Heart right ventricle (tissue), 16 donors: ENCODE data around the gene DCTN2. TPM values are rescaled to one million over a fixed set of nuclear protein-coding genes. Genes with fewer than 3 reads are reported as not detected.
A peak's percentile ranks its signal among the peaks of the same experiment; 100 is the strongest.

ENCODE experiments used
- ATAC-seq, 8 donors: fragments of 200-7000 bp; cut with Tn5 transposase; one replicate each; pipeline ENCODE4 v1.9.1; 2020; ENCODE audit warnings: mild to moderate bottlenecking in 8 of 8, moderate library complexity in 8 of 8, moderate number of reproducible peaks in 1 of 8
- DNase-seq, 2 donors: peaks; one replicate each; pipeline ENCODE4 v3.0.0-alpha.2; 2020
- H3K27ac ChIP-seq, 10 donors: fragments of 200-600 bp; sonication (generic) in 2 of 10; one replicate each; pipeline versions ENCODE4 v1.5.0 to v1.8.0; 2020 to 2022; ENCODE audit warnings: mild to moderate bottlenecking in 3 of 10
- H3K27me3 ChIP-seq, 7 donors: fragments of 200-600 bp; one replicate each; pipeline ENCODE4 v1.8.0; 2021 to 2022; ENCODE audit warnings: mild to moderate bottlenecking in 2 of 7
- H3K36me3 ChIP-seq, 9 donors: fragments of 200-600 bp; sonication (generic) in 1 of 9; one replicate each; pipeline versions ENCODE4 v1.5.0 to v1.8.0; 2020 to 2022; ENCODE audit warnings: mild to moderate bottlenecking in 2 of 9
- H3K4me1 ChIP-seq, 9 donors: fragments of 200-600 bp; sonication (generic) in 1 of 9; one replicate each; pipeline versions ENCODE4 v1.5.0 to v1.8.0; 2020 to 2022; ENCODE audit warnings: mild to moderate bottlenecking in 4 of 9
- H3K4me3 ChIP-seq, 10 donors: fragments of 200-600 bp; sonication (generic) in 2 of 10; one replicate each; pipeline versions ENCODE4 v1.5.0 to v1.8.0; 2020 to 2022; ENCODE audit warnings: mild to moderate bottlenecking in 7 of 10, moderate library complexity in 2 of 10
- H3K9me3 ChIP-seq, 11 donors: fragments of 200-600 bp in 10 of 11; sonication (generic) in 2 of 11; one replicate each; pipeline versions ENCODE4 v1.5.0 to v1.8.0; 2013 to 2022; ENCODE audit warnings: mild to moderate bottlenecking in 2 of 11, control low read depth in 1 of 11, moderate library complexity in 1 of 11
- CTCF ChIP-seq, 9 donors: fragments of 200-600 bp; sonication (generic) in 2 of 9; IDR thresholded peaks; one replicate each; pipeline versions ENCODE4 v1.5.0 to v1.8.0; 2021 to 2022; ENCODE audit warnings: antibody characterized with exemption in 9 of 9, mild to moderate bottlenecking in 5 of 9, moderate library complexity in 1 of 9
- whole genome bisulfite sequencing, 2 donors: extraction: QIAGEN DNeasy Blood & Tissue Kit; methylation state at CpG; one replicate each; pipeline ENCODE4 v1.1.7; 2013; ENCODE audit warnings: inconsistent platforms in 1 of 2; 5-methylcytosine and 5-hydroxymethylcytosine counted together
- intact Hi-C, 10 donors: fragments of 100-400 bp; cut with DNase I; formaldehyde crosslinking; loops; one replicate each; pipeline versions ENCODE4 v1.11.1 to v1.14.2; 2022
- polyA plus RNA-seq, 2 donors: library from polyadenylated mRNA; stranded (reverse); fragments of 200-250 nt; gene quantifications; one replicate each; pipeline ENCODE4 v1.2.3, GENCODE V29; 2013
- total RNA-seq, 10 donors: library from RNA; stranded (reverse); fragmentation: NEBNext Ultra II Directional in 3 of 10; extraction: Animal tissue kit (Norgen Biotek cat#: 25700) in 3 of 10; gene quantifications; one replicate each; pipeline versions ENCODE4 v1.2.1 to v1.2.4, GENCODE V29; 2021 to 2023
- donor health status: Arrhythmogenic right ventricular cardiomyopathy.
- donor health status: ischemic (EF 13 %, LVEDD 7.1; RV severe dilation, severe dysfunction).
- donor health status: healthy with polysubstance abuse.
- donor health status: DM: no; HTN: yes; CAD: no.
- donor health status: DM: no; HTN: no; CAD: no.
- donor health status: ischemic (EF 25% LVEDD 6.9; RV normal size, moderate dysfunction).
- donor health status: ischemic (EF 25% LVEDD 5.7; RV mildly dilated, moderate dysfunction).
- donor health status: healthy.
- donor health status: DM: yes; HTN: yes; CAD: no.
- donor health status: Ischemic cardiomyopathy.
- donor health status: ischemic (EF 35%, LVEDD 5.7; RV mildly dilated, moderate dysfunction).
- donor health status: nonischemic (EF 11% LVEDD 7.7; RV severe dilation, severe dysfunction).
- donor health status: DM: yes; HTN: yes; CAD: no.
- donor health status: PGD.
- donor health status: ischemic (EF 29% LVEDD 5.4; RV normal size, mild dysfunction).
- donor health status: nonischemic (EF 23%, LVEDD 6.1; RV moderate dilation, normal function).

DCTN2 gene
- total and polyA plus RNA-seq, 12 donors: 45.9 to 174 (median 101) TPM

GRCh38 chr12:57543581-57543980 lies 3.4 kb downstream of the DCTN2 start:
- no peak for TF ChIP-seq CTCF (IDR thresholded peaks at IDR 0.05)
- Histone ChIP-seq H3K9me3 (no peaks in the 10 kb centered on the region), H3K4me1 (peaks cover 9 to 36% (median 31%) of the 10 kb centered on the region in 9 donors), H3K27ac (peak overlapping the region in 1 of 10 donors; percentile 23), H3K27me3 (peaks cover 0 to 11% (median 7%) of the 10 kb centered on the region in 7 donors), H3K4me3 (no peak overlapping the region), H3K36me3 (peaks cover 0 to 44% (median 8%) of the 10 kb centered on the region in 9 donors)
- 59 to 66% methylated on average over 2 of the region's 2 CpGs for WGBS, 2 donors
- ATAC-seq: no peak
- intact Hi-C loops: no loop called here
- no peak for DNase-seq

- Histone ChIP-seq H3K27ac (no peak overlapping the region), H3K4me3 (no peak overlapping the region), H3K4me1 (peaks cover 9 to 32% (median 28%) of the 10 kb centered on the region in 9 donors), H3K36me3 (peaks cover 0 to 62% (median 8%) of the 10 kb centered on the region in 9 donors), H3K27me3 (no peaks in the 10 kb centered on the region), H3K9me3 (no peaks in the 10 kb centered on the region)
- whole genome bisulfite sequencing, 2 donors: 70 to 86% methylated on average over 2 of the region's 2 CpGs
- no peak for TF ChIP-seq CTCF (IDR thresholded peaks at IDR 0.05)
- DNase-seq (no peak), ATAC-seq (no peak)
- intact Hi-C loops: no loop called here
Observed at GRCh38 chr12:57541717-57542116, 5.3 kb downstream of the DCTN2 start.

GRCh38 chr12:57541001-57541400 lies 6.0 kb downstream of the DCTN2 start:
- Histone ChIP-seq H3K27me3 (no peaks in the 10 kb centered on the region), H3K36me3 (peaks cover 0 to 69% (median 8%) of the 10 kb centered on the region in 9 donors), H3K4me1 (peaks cover 6 to 28% (median 23%) of the 10 kb centered on the region in 9 donors), H3K27ac (no peak overlapping the region), H3K9me3 (no peaks in the 10 kb centered on the region), H3K4me3 (no peak overlapping the region)
- no peak for TF ChIP-seq CTCF (IDR thresholded peaks at IDR 0.05)
- ATAC-seq (no peak), DNase-seq (no peak)
- 65 to 67% methylated on average over 2 of the region's 2 CpGs for WGBS, 2 donors
- intact Hi-C loops: no loop called here

GRCh38 chr12:57539134-57539768 lies 7.7 kb downstream of the DCTN2 start:
- Histone ChIP-seq H3K9me3 (no peaks in the 10 kb centered on the region), H3K4me1 (peaks cover 0 to 10% (median 8%) of the 10 kb centered on the region in 9 donors), H3K27me3 (no peaks in the 10 kb centered on the region), H3K36me3 (peaks cover 0 to 86% (median 23%) of the 10 kb centered on the region in 9 donors), H3K4me3 (no peak overlapping the region), H3K27ac (no peak overlapping the region)
- no peak for ATAC-seq
- no peak for DNase-seq
- WGBS, 2 donors: 85 to 87% methylated on average over 5 of the region's 5 CpGs
- intact Hi-C loops: loop anchor here in 1 of 10 donors (5.0 kb wide), 1 partner anchor 122 kb away; no protein-coding TSS in a partner anchor
- no peak for TF ChIP-seq CTCF (IDR thresholded peaks at IDR 0.05)
